AML-193 (cell line): ENCODE data around the gene B4GALNT3.

Experiments used
- DNase-seq, 2 experiments: peaks; one replicate each; lab custom pipeline; 2025; lab: John Stamatoyannopoulos, UW

Gene B4GALNT3

GRCh38 chr12:559906-560455 is 100.2 kb downstream of the B4GALNT3 start:
- peak in 1 of 2 experiments; percentile 20 for DNase-seq

DNA sequence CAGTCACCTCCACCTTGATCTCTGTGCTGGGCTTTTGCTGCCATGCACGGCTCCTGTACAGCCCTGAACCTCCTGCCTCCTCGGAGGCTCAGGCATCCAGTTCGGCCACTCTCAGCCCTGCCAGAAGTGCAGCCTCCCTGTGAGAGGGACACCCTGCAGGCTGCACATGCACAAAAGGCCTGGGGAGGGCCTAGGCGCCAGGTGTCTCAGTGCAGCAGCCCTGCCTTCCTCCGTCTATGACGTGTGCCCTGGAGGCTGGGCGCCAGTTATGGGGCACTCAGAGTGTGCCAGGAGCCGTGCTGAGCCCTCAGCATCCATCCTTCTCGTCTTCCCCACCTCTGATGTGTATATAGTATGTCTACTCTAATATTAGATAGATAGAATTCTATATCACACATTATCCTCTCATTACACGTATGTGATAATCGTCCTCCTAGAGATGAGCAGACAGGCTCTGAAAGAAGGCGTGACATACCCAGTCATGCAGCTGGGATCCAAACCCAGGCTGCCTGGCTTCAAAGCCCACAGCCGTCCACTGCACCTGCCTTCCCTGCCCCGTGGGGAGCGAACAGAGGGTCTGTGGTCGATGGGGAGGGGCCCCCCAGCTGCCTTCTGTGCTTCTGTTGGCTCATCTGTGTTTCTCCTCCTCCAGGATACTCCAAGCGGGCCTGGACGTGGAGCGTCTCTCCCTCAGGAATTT is 101.1 kb downstream of the B4GALNT3 start:
- DNase-seq: no peak

- no peak for DNase-seq
Measured at GRCh38 chr12:561391-561705, 101.6 kb downstream of the B4GALNT3 start.

DNA sequence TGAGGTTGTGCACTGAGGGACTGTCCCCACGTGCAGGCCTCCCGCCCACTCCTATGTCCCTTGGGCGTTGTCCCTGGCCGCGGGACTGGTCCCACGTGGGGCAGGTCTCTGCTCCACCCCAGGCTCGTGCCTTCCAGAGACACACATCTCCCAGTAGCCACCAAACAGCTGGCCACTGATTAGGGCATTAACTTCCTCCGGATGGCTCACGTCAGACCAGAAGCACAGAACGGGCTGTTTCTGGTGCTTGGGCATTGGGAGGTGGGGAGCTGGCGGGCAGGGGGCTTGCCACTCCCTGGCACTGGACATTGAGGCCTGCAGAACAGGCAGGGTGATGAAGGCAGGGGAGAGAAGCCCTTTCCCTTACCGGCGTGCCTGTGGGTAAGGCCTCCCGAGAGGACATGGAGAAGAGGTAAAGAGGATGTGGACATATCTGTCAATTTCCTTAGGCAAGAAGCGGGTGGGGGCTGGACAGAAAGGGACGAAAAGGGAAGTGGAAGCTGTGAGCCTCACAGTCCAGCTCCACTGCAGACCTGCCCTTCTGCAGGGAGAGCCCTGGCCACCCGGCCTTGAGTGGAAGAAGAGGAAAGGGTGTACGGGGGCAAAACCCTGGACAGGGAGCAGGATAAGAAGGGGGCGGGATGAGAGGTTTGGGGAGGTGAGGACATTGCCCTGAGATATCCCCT is 102.3 kb downstream of the B4GALNT3 start:
- peak; percentile 87 to 93 for DNase-seq

GRCh38 chr12:562634-563033 is 102.9 kb downstream of the B4GALNT3 start:
- no peak for DNase-seq

DNA sequence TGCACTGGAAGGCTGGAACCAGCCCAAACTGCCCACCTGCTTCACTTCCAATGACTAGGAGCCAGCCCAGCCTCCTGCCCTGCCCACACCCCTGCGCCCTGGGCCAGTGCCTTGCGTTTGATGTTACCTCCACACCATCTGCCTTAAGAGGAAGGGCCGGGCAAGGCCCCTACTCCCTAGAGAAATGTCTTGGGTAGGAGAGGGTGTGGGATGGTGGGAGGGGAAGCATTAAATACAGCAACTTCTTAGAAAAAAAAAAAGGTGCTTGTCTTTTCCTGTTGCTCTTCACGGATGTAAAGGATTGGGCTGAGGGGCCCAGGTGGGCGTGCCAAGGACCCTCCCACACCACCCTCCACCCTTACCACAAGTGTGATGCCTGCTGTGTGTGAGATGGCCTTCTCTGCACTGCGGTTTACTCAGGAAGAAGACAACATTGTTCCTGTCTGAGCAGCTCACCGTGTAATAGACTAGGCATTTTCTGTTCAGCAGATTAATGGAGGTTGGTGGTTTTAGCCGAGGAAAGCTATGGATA is 103.6 kb downstream of the B4GALNT3 start:
- no peak for DNase-seq

DNA sequence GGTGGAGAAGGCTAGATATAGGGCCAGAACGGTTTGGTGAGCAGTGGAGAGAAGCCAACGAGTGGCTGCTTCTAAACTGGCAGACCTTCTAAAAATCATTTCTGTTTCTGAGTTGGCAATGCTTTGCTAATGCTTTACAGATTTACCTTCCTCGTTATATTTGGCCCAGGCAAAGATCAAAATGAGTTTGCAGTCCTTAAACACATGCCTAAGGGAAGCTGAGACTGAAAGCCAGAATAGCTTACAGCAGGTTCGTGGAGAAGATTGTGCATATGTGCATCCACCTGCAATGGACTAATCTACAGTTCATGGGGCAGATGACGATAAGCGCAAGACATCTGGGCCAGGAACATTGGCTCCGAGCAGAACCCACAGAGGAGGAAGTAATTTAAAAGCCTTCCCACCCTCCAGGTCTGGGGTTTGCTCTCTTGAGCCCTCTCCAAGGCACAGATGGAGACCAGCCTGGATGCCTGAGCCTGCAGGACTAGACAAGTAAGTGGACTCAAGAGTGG is 104.1 kb downstream of the B4GALNT3 start:
- DNase-seq: no peak

- DNase-seq: no peak
Measured at GRCh38 chr12:565161-565560, 105.4 kb downstream of the B4GALNT3 start.

DNA sequence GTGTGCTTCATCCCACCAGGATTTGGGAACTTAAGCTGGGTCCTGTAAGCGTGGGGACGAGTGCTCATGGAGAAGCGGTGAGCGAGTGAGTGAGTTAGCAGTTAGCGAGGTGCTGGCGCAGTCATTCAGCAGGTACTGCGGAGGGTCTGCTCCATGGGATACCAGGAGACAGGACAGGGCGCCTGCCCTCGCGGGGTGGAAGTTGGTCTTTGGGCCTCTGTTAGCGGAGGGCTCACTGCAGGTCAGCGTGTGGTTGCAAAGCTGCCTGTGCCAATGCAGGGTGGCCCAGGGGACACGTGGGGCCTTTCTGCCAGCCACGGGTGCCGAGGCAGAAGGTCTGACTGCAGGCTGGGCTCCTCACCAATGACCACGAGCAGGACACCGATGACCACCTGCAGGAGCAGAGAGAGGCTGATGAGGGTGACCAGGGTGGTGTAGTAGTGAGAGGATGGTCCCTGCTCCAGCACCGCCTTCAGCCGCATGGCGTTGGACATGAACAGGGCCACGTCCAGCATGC is 105.9 kb downstream of the B4GALNT3 start:
- DNase-seq: no peak

DNA sequence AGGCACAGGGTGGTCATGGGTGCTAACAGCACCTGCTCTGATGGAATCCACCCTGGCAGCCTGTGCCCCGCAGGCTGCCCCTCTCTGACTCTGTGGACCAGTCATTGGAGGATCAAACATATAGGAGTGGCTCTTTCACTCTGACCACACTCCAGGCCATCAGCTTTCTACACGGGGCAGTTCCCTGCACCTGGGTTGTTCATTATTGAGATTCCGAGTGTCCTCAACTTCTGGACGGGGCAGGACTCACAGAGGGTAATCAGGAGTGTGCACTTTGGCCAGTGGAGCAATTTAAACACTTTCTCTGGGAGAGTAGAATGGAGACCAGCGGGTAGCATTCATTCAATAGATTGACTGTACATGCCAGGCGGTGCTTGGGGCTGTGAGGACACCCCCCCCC is 108.7 kb downstream of the B4GALNT3 start:
- no peak for DNase-seq

DNA sequence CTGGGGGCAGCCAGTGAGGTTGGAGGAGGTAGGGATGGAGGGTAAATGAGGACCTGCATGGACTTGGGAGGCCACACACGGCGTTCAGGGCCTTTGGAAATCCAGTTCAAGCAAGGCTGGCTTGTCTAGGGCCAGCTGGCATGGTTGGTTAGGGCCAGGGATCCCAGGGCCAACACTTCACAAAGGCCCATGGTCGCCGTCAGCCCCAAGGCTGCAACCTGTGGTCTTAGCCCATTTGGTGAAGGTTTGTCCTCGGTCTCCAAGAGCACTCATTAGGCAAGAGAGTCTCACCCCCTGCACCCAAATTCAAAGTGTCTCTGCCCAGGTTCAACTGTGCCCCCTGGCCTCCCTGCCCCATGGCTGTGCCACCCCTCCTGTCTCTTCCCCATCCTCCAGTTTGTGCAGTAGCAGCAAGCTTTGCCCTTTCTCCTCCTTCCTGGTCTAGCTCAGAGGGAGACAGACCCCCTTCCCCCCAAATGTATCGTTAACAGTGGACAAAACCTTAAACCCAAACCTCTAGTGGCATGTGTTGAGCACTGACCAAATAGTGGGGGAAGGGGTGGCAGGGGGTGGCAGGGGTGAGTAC is 109.4 kb downstream of the B4GALNT3 start:
- DNase-seq: no peak

DNA sequence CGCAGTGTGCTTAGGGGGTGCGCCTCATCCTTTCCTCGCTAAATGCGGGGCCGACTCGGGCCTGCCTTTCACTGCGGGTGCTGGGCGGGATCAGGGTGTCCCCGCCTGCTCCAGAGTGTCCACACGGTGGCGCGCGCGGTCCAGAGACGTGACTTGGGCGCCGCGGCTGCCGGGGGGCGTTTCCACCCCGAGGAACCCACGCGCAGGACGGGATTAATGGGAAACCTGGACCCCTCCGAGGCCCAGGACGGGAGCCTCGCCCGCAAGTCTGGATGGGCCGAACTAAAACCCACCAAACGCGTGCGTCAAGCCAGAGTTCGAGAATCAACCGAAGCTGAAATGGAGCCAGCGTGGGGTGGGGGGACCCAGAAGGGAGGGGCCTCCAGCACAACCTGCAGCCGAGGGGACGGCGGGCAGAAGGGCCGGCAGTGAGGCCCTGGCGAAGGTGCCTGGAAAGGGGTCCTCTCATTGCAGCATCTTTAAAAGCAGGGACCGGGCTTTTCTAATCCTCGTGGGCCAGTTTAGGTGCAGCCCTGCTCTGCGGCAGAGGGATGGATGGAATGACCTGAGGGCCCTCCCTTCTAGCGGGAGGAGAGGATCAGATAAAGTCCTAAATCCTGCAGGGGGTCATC is 110.2 kb downstream of the B4GALNT3 start:
- peak; percentile 54 to 57 for DNase-seq

DNA sequence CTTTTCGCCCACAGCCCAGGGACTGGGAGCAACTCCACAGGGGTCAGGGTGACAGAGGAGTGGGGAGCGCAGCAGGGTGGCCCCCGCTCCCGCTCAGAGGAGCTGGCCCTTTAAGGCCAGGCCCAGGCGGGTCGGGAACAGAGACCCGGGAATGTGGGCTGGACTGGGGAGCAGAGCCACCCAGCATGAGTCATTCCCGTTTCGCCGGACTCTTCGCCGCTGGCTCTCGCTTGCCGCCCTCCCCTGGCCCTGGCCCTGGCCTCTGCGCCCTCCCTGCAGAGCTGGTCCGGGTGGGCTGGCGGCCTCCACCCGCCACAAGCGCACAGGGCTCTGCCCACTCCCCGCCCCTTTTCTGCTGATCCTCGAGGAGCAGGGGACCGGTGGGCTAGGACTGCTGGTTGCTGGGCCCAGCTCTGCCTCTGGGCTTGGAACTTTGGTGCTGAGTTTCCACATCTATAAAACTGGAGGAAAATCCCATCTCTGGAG is 110.7 kb downstream of the B4GALNT3 start:
- no peak for DNase-seq

DNA sequence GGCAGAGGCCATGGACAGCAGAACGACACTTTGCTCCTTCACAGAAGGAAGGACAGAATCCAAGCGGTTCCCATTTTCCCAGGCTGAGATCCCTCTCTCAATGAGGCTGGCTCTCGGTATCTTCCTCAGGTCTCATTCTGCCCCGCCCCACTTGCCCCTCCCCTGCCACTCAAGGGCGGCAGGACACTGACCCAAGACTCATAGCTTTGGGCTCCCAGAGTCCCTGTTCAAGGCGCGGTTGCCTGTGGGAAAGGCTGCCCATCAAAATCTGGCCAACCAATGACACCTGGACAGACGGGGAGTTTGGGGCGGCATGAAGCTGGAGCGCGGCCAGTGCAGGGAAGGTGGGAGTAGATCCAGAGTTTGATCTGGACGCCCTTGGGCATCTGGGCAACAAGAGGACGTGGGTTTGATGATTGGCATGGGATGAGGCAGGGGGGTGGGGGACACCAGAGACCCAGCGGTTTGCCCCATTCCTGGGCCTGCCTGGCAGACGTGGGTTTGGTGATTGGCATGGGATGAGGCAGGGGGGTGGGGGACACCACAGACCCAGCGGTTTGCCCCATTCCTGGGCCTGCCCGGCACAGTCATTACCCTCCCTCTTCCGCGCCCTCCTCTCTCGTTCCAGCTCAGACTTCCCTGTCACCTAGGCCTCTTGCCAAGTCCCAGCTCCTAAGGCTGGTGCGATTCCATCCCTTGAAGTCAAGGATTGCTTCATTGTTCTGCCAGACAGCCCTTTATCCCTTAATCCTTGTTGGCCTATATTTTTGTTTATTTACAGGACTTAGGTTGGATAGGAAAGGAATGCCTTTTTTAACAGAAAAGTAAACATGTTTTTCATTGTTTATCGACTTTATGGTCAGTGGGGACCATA is 111.4 kb downstream of the B4GALNT3 start:
- no peak for DNase-seq

- DNase-seq: no peak
Measured at GRCh38 chr12:571795-572531, 112.2 kb downstream of the B4GALNT3 start.

GRCh38 chr12:572532-572899 is 112.8 kb downstream of the B4GALNT3 start:
- no peak for DNase-seq

DNA sequence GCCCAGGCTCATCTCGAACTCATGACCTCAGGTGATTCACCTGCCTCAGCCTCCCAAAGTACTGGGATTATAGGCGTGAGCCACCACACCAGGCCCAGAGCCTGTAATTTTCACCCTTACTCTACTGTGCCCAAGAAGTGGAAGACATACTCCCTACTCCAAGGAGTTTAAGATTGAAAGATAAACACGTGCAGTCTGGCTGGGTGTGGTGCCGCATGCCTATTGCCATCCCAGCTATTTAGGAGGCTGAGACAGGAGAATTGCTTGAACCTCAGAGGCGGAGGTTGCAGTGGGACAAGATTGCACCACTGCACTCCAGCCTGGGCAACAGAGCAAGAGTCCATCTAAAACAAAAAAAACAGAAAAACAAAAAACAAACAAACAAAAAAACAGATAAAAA is 113.5 kb downstream of the B4GALNT3 start:
- DNase-seq: no peak

DNA sequence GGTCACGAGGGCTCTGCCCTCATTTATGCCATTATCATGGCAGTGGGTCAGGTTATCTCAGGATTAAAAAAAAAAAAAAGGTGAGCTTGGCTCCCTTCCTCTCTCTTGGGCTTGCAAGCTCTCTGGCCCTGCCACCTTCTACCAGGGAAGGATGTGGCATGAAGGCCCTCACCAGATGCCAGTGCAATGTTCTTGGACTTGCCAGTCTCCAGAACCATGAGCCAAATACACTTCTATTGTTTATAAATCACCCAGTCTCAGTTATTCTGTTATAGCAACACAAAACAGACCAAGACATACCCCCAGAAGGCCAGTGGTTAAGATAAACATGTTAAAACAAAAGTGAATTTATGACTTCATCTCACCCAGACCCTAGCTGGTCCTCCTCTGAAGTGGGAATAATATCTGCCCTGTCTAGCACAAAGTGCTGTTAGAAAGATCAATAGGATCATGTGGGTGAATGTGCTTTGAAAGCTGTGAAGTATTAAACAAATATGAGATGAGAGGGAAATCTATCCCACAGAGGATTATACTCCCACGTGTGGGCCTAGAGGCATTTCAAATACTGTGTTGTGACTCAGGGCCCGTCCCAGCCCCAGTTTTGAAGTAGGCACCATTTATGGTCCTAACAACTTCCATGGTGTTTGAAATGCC is 114.9 kb downstream of the B4GALNT3 start:
- no peak for DNase-seq

- no peak for DNase-seq
Measured at GRCh38 chr12:575129-575502, 115.4 kb downstream of the B4GALNT3 start.
